HG02588 (cell line): ENCODE results near the gene VRK2.
"Not testable (repeated sequence)": the region's sequence is repeated elsewhere in the genome, so short reads cannot be mapped to it uniquely, and the experiment has no call there.

Source experiments
- ATAC-seq: cut with Tn5 transposase; IDR thresholded peaks from one replicate; pipeline ENCODE4 v1.9.1; 2021; ENCODE audit warnings: mild to moderate bottlenecking, moderate library complexity; ENCODE audit not compliant: unreplicated experiment

The VRK2 gene

GRCh38 chr2:58157754-58158153 lies 111.1 kb downstream of the VRK2 start:
- ATAC-seq, result no peak

GRCh38 chr2:58158481-58158880 lies 111.9 kb downstream of the VRK2 start:
- ATAC-seq, result no peak

GRCh38 chr2:58163913-58164312 lies 117.3 kb downstream of the VRK2 start:
- no peak for ATAC-seq

- ATAC-seq, result not testable (repeated sequence)
Measured at GRCh38 chr2:58168130-58168529, 121.5 kb downstream of the VRK2 start.

- not testable (repeated sequence) for ATAC-seq
Measured at GRCh38 chr2:58169845-58170244, 123.2 kb downstream of the VRK2 start.

- not testable (repeated sequence) for ATAC-seq
Measured at GRCh38 chr2:58170334-58170933, 123.8 kb downstream of the VRK2 start.

GRCh38 chr2:58171831-58172230 lies 125.2 kb downstream of the VRK2 start:
- not testable (repeated sequence) for ATAC-seq

- not testable (repeated sequence) for ATAC-seq
Measured at GRCh38 chr2:58177187-58177586, 130.6 kb downstream of the VRK2 start.

GRCh38 chr2:58180175-58180574 lies 133.6 kb downstream of the VRK2 start:
- ATAC-seq, result not testable (repeated sequence)

GRCh38 chr2:58180635-58181034 lies 134.0 kb downstream of the VRK2 start:
- ATAC-seq, result no peak

- ATAC-seq, result no peak
Measured at GRCh38 chr2:58182527-58182926, 135.9 kb downstream of the VRK2 start.

- no peak for ATAC-seq
Measured at GRCh38 chr2:58186501-58186900, 139.9 kb downstream of the VRK2 start.

- ATAC-seq, result not testable (repeated sequence)
Measured at GRCh38 chr2:58187022-58187421, 140.4 kb downstream of the VRK2 start.

- ATAC-seq, result no peak
Measured at GRCh38 chr2:58194458-58194857, 147.9 kb downstream of the VRK2 start.

- no peak for ATAC-seq
Measured at GRCh38 chr2:58195662-58196061, 149.1 kb downstream of the VRK2 start.

- no peak for ATAC-seq
Measured at GRCh38 chr2:58197894-58198293, 151.3 kb downstream of the VRK2 start.

- no peak for ATAC-seq
Measured at GRCh38 chr2:58202404-58202803, 155.8 kb downstream of the VRK2 start.

- ATAC-seq, result no peak
Measured at GRCh38 chr2:58203018-58203417, 156.4 kb downstream of the VRK2 start.

GRCh38 chr2:58204195-58204959 lies 157.8 kb downstream of the VRK2 start:
- ATAC-seq, result no peak

- no peak for ATAC-seq
Measured at GRCh38 chr2:58206785-58207184, 160.2 kb downstream of the VRK2 start.

- no peak for ATAC-seq
Measured at GRCh38 chr2:58207189-58207588, 160.6 kb downstream of the VRK2 start.
